PFSK-1 (cell line): ENCODE data around the gene PPCDC.

Source experiments
- POLR2AphosphoS5 ChIP-seq: IDR thresholded peaks from 2 replicates; pipeline ENCODE4 v1.6.1; 2012; ENCODE audit warnings: low read depth, mild to moderate bottlenecking, control low read depth, low read length, moderate library complexity
- SIN3A ChIP-seq: IDR thresholded peaks from 2 replicates; pipeline ENCODE4 v1.6.1; 2012; ENCODE audit warnings: mild to moderate bottlenecking, low read length, moderate library complexity, borderline replicate concordance; ENCODE audit not compliant: insufficient read depth
- TAF1 ChIP-seq: IDR thresholded peaks from 2 replicates; pipeline ENCODE4 v1.6.1; 2012; ENCODE audit warnings: low read length, control low read depth, borderline replicate concordance; ENCODE audit not compliant: insufficient read depth

- TF ChIP-seq POLR2AphosphoS5 (no peak), SIN3A (no peak), TAF1 (no peak)
Observed at GRCh38 chr15:75082689-75083088, 59.3 kb downstream of the PPCDC start.
